CD4-positive, alpha-beta T cell treated with Interleukin-4 for 4 hours (primary cell): Measurements from ENCODE around the gene ATP1A4.

ENCODE experiments used
- DNase-seq: peaks from one replicate; pipeline ENCODE4 v3.0.0-alpha.2; 2020

Gene ATP1A4

GRCh38 chr1:160148121-160148520, 3.3 kb upstream of the ATP1A4 start:
- DNase-seq, result no peak

- no peak for DNase-seq
Observed at GRCh38 chr1:160149233-160149632, 2.2 kb upstream of the ATP1A4 start.

GRCh38 chr1:160149716-160150115, 1.7 kb upstream of the ATP1A4 start:
- DNase-seq, result no peak

- no peak for DNase-seq
Observed at GRCh38 chr1:160154790-160155189, 3.4 kb downstream of the ATP1A4 start.

DNA sequence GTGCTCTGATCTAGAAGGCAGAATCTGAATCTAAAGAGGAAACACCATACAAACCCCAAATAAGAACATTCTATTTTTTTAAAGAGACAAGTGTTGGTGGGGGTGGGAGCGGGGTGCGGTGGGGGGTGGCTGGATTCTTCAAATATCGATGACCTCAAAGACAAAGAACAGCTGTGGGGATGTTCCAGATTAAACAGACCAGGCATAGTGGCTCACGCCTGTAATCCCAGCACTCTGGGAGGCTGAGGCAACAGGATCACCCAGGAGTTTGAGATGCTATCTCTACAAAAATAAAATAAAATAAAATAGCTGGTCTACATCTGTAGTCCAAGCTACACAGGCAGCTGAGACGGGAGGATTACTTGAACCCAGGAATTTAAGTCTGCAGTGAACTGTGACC, 5.0 kb downstream of the ATP1A4 start:
- no peak for DNase-seq

- no peak for DNase-seq
Observed at GRCh38 chr1:160157174-160157573, 5.8 kb downstream of the ATP1A4 start.

GRCh38 chr1:160158031-160158430, 6.6 kb downstream of the ATP1A4 start:
- DNase-seq, result no peak

GRCh38 chr1:160158534-160158933, 7.1 kb downstream of the ATP1A4 start:
- DNase-seq, result no peak

DNA sequence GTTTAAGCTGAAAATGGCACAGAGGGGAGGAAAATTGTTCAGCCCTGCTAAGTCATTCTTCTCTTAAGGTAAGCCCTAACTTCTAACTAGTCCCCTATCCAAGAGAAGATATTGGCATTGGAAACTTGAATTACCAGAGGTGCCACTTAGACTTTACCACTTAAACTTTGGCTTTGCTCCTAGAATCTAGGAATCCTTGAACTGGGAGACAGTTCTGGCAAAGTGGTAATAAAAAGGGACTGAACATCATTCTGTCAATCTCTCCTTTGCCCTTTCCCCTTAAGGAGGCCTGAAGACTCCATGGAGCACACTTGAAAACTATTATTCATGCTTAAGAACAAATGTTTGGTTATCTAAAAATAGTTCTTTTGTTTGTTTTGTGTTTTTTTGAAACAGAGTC, 8.4 kb downstream of the ATP1A4 start:
- no peak for DNase-seq

- no peak for DNase-seq
Observed at GRCh38 chr1:160161965-160162705, 10.7 kb downstream of the ATP1A4 start.

DNA sequence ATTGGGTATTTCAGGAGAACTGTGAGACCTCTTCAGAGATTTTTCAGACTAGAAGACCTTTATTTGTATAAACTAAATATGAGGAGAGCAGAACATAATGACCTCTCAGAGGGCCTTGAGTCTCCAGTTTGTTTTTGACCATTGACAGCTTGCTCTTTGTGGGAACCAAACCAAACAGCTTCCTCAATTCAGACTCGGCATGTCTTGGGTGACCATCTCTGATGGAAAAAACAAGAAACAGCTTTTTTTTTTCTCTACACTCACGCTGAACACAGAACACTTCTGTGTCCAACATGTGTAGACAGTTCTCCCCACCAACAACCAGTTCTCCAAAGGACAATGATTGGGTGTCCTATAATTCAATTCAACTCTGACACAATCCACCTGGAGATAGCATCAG, 11.5 kb downstream of the ATP1A4 start:
- DNase-seq, result no peak

DNA sequence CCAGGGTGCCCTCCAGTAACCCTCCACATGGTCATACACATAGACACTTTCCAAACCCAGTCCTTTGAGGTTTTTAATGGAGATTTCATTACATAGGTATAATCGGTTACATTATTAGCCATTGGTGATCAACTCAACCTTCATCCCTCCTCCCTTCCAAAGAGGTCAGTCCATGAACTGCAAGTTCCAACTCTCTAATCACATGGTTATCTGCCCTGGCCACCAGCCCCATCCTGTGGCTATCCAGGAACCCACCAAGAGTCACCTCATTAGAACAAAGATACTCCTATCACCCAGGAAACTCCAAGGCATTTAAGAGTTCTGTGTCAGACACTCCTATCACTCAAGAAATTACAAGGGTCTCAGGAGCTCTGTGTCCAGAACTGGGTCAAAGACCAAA, 12.2 kb downstream of the ATP1A4 start:
- DNase-seq, result no peak

DNA sequence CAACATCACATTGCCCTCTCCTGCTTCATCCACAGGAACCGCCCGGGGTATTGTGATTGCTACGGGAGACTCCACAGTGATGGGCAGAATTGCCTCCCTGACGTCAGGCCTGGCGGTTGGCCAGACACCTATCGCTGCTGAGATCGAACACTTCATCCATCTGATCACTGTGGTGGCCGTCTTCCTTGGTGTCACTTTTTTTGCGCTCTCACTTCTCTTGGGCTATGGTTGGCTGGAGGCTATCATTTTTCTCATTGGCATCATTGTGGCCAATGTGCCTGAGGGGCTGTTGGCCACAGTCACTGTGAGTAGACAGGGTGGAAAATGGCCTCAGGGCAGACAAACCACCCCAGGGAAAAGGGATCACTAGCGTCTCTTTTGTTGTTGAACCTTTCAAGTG, 12.7 kb downstream of the ATP1A4 start:
- no peak for DNase-seq

DNA sequence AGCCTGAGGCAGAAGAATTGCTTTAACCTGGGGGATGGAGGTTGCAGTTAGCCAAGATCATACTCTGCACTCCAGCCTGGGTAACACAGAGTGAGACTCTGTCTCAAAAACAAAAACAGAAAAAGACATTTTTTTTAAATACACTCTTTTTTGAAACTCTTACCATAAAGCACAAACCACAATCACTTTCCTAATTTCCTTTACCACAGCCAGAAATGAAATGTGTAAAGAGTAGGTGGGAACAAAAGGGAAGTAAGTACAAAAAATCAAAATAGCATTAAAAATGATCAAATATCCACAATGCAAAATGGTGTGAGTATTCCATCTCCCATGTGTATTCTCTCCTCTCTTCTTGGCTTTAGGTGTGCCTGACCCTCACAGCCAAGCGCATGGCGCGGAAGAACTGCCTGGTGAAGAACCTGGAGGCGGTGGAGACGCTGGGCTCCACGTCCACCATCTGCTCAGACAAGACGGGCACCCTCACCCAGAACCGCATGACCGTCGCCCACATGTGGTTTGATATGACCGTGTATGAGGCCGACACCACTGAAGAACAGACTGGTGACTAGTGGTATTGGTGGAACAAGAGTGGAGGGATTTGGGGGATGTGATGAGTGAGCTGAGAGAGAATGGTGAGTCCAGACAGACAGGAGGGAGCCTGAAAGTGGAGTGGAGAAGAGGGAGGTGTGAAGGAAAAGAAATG, 14.9 kb downstream of the ATP1A4 start:
- no peak for DNase-seq

GRCh38 chr1:160167056-160167455, 15.7 kb downstream of the ATP1A4 start:
- DNase-seq, result no peak

DNA sequence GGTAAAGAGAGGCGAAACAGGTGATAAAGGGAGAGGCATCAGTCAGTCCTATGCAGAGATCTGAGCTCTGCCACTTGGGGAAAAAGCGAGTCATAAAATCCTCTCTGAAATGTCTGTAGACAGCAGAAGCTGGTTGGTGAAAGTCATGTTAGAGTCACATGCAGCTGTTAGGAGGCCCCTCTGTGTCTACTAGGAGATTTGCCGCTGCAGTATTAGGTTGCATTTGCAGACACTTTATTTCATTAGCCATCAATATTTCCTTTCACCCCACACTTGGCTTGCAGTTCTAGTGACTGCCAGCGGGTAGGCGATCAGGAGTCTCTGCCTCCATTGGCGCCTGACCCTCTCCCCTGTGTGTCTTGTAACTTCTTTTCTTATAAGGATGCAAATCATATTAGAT, 16.2 kb downstream of the ATP1A4 start:
- no peak for DNase-seq

DNA sequence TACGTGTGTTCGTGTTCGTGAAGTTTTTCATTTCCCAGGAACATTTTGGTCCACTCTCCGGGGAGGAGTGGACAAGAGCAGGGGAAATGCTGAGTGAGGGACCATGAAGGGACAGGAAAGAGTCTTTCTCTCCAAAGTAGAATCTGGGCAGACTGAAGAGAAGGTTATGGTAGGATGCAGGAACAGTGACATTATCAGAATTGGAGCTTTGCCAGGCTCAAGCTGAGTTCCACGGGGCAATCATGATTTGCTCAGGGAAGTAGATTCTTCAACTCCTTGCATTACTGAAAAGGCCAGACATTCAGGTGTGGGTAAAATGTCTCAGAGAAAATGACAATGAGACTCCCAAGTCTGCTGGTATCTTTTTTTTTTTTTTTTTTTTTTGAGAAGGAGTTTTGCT, 16.6 kb downstream of the ATP1A4 start:
- DNase-seq, result no peak

GRCh38 chr1:160168609-160169369, 17.4 kb downstream of the ATP1A4 start:
- no peak for DNase-seq

- DNase-seq, result no peak
Observed at GRCh38 chr1:160169553-160170399, 18.4 kb downstream of the ATP1A4 start.

GRCh38 chr1:160171354-160171753, 20.0 kb downstream of the ATP1A4 start:
- no peak for DNase-seq

- no peak for DNase-seq
Observed at GRCh38 chr1:160171980-160172379, 20.6 kb downstream of the ATP1A4 start.

DNA sequence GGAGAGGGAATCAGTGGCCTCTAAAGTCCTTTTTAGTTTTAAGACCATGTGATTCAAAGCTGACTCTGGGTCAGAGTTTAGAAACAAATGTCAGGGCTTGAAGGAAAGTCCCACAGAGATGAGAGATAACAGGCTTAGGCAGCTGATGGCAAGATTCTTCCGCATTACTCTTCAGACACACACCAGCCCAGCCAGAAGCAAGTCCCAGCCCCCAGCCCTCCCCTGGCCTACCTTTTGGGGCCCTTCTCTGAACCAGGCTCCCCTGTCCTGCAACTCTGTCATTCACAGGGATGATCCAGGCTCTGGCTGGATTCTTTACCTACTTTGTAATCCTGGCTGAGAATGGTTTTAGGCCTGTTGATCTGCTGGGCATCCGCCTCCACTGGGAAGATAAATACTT, 25.8 kb downstream of the ATP1A4 start:
- DNase-seq, result no peak

DNA sequence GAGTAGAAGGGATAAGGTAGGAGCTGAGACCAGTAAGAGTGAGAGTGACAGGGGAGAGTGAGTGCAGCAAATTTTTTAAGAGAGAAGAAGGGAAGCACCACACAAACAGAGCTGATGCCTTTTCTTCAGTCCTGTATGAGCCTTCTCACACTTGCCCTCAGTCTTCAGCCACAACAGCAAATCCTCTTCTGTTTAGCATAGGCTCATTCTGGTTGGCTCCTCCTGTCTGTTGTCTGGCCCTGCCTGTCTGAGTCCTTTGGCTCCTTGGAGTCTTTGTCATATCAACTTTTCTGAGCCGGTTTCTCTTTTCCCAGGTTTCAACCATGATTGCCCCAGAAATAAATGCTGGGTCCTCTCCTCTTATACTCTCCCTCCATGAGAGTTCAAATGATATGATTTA, 26.3 kb downstream of the ATP1A4 start:
- DNase-seq, result no peak
